Stimulated activated CD8-positive, alpha-beta memory T cell treated with anti-CD3 and anti-CD28 coated beads, Interleukin-12 subunit alpha, Interleukin-12 subunit beta, amount 100 ng/mL, for 4 hours (primary cell): Measurements from ENCODE around the gene ZNF441.
A peak's percentile ranks its signal among the peaks of the same experiment; 100 is the strongest.
"Not testable (repeated sequence)": the region's sequence is repeated elsewhere in the genome, so short reads cannot be mapped to it uniquely, and the experiment has no call there.

Source experiments
- DNase-seq: peaks from one replicate; pipeline ENCODE4 v3.0.0-alpha.2; 2020; ENCODE audit warnings: low read depth

ZNF441 gene

DNA sequence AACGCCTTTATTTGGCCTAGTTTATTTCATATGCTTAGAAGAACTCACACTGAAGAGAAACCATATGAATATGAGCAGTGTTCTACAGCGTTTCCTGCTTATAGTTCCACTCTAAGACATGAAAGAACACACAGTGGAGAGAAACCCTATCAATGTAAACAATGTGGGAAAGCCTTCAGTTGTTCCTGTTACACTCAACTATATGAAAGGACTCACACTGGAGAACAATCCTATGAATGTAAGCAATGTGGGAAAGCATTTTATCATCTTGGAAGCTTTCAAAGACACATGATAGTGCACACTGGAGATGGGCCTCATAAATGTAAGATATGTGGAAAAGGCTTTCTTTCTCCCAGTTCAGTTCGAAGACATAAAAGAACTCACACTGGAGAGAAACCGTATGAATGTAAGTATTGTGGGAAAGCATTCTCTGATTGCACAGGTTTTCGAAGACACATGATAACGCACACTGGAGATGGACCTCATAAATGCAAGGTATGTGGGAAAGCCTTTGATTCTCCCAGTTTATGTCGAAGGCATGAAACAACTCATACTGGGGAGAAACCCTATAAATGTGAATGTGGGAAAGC, 13.7 kb downstream of the ZNF441 start:
- no peak for DNase-seq

- DNase-seq, result no peak
Measured at GRCh38 chr19:11781295-11782057, 14.7 kb downstream of the ZNF441 start.

GRCh38 chr19:11783767-11784166, 17.0 kb downstream of the ZNF441 start:
- no peak for DNase-seq

DNA sequence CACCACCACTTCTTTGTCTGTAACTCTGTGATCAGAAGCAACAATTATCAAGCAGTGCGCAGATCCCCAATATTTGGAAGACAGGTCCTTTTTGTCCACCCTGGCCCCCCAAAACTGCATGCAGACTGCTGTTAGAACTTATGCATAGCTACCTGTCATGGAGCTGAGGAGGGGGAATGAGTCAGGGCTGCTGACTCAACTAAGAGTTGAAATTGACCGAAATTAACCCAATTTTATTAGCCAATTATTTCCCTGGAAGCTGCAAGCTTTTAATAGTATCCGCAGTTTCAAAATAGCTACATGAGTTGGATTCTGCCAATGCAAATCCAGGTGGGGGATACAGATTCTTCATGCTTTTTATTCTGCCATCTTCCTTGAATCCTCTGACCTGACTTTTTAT, 17.6 kb downstream of the ZNF441 start:
- DNase-seq, result no peak

DNA sequence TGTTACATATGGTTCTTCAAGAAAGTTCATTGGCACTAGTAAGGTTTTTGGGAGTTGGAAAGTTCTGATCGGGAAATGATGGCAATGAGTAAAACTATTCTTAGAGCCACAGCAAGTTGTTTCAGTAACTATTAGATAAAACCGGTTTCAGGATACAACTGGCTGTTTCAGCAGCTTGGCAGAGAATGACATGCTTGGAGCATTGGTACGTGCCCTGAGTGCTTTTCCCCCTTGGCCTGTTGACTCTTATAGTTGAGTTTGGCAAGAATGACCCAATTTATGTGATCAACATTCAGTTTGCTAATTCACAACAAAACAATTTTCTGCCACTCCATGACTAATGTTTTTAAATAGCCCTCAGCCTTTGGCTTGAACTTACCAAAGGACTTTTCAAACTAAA, 20.7 kb downstream of the ZNF441 start:
- no peak for DNase-seq

DNA sequence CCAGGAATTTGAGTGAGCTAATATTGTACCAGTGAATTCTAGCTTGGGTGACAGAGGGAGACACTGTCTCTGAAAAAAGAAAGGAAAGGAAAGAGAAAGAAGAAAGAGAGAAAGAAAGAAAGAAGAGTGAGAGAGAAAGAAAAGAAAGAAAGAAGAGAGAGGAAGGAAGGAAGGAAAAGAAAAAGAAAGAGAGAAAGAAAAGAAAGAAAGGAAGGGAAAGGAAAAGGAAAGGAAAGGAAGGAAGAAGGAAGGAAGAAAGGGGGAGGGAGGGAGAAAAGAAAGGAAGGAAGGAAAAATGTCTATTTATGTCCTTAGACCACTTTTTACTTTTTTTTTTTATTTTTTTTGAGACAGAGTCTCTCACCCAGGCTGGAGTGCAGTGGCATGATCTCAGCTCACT, 26.1 kb downstream of the ZNF441 start:
- DNase-seq, result no peak

- peak; percentile 45 for DNase-seq
Measured at GRCh38 chr19:11797491-11797890, 30.7 kb downstream of the ZNF441 start.

- DNase-seq, result peak; percentile 70
Measured at GRCh38 chr19:11798391-11799330, 31.9 kb downstream of the ZNF441 start, which contains the start of gene ZNF491. ZNF491 (plus strand) TSS chr19:11798523; CDS start chr19:11805954, 7,431 bp downstream.

DNA sequence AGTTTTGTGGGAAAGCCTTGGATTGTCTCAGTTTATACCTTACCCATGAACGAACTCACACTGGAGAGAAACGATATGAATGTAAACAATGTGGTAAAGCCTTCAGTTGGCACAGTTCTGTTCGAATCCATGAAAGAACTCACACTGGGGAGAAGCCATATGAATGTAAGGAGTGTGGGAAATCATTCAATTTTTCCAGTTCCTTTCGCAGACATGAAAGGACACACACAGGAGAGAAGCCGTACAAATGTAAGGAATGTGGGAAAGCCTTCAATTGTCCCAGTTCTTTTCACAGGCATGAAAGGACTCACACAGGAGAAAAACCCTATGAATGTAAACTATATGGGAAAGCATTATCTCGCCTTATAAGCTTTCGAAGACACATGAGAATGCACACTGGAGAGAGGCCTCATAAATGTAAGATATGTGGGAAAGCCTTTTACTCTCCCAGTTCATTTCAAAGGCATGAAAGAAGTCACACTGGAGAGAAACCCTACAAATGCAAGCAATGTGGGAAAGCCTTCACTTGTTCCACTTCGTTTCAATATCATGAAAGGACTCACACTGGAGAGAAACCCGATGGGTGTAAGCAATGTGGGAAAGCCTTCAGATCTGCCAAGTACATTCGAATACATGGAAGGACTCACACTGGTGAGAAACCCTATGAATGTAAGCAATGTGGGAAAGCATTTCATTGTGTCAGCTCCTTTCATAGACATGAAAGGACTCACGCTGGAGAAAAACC, 39.7 kb downstream of the ZNF441 start:
- no peak for DNase-seq

- no peak for DNase-seq
Measured at GRCh38 chr19:11807099-11807380, 40.2 kb downstream of the ZNF441 start.

DNA sequence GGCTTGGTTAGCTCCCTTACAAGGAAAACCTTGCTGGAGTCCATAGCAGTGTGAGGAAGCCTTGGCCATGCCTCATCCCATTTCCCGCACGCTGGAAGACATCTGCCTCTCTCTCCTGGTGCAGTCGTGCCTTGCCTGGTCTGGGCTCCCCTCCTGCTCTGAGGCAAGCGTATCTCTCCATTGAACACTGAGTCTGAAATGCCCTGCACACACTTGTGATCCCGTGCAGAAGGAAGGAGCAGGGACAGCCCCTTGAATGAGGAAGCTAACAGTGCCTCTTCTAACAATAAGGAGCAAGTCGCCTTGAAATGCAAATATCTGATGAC, 46.9 kb downstream of the ZNF441 start:
- DNase-seq, result no peak

- DNase-seq, result peak; percentile 75
Measured at GRCh38 chr19:11814029-11814699, 47.4 kb downstream of the ZNF441 start, which contains the start of gene ZNF440. ZNF440 (plus strand) TSS chr19:11814273; CDS start chr19:11814448, 175 bp downstream.

DNA sequence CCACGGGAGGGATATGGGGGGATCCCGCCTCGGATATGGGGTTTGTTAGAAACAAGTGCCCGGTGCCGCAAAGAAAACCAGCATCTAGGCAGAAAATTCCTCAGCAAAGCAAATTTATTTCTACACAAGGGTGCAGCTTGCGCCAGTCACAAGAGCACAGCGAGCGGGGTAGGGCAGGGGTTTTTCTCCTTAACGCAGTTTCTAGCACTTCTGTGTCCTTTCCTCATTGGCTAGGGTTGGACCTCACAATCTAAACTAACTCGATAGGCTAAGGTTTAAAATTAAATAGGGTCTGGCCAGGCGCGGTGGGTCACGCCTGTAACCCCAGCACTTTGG, 47.9 kb downstream of the ZNF441 start:
- DNase-seq, result no peak

DNA sequence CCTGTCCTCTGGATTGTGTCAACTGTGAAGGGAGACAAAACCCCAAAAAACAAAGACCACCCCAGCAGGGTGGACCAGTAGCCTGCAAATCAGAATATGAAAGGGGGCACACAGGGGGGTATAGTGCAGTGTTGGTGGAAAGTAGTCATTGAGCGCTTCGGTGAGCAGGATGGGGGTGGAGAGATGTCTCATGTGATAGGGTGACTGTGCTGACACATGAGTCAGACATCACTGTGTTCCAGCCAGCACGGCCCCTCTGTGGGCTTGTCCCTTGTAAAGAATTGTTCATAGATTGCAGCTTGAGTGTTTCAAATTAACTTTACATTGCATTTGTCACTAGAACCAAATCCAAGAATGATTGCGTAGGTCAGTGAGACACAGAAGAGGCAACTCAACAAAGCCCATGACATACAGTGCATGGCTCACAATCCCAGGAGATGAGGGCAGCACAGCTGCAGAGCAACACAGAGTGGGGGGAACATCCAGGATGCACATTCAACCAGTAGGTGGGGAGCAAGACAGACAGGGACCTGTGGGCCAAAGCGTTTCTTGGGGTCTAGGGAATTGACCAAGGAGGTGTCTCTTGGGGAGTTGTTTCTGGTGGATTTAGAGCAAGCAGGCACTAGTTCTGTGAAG, 54.8 kb downstream of the ZNF441 start:
- DNase-seq, result no peak

DNA sequence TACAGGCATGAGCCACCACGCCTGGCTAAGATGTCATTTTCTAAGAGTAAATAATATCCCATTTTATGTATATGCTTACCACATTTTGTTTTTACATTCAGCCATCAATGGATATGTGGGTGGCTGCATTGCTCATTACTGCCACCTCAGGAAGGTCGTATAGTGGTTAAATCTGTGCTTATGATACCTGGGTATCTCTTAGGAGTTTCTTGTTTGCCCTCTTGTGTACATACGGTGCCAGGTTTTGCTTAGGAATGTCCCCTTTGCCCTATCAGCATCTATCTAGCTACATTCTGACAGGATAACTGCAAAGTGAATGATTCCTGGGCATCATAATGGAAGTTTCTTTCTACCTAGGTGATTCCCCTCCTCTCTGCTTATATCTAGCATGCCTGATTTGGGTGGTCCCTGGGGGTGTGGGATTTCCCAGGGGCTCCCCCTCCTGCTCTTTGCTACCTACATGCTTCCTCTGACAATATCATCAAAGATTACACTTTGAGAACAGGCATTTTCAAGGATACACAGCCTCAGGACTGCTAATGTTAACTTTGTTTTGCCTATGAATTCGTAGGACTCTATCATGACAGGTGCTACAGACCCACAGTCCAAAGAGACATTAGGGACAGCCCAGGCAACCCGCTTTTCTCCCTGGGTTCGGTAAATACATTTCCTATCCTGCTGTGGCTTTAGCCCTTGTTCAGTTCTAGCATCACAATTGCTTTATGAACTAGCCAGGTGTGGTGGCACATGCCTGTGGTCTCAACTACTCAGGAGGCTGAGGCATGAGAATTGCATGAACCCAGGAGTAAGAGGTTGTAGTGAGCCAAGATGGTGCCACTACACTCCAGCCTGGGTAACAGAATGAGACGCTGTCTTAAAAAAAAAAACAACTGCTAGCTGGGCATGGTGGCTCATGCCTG, 62.4 kb downstream of the ZNF441 start:
- not testable (repeated sequence) for DNase-seq

- DNase-seq, result no peak
Measured at GRCh38 chr19:11832253-11832912, 65.6 kb downstream of the ZNF441 start.

GRCh38 chr19:11833541-11833940, 66.7 kb downstream of the ZNF441 start:
- no peak for DNase-seq
